IMR-90 (cell line): Measurements from ENCODE around the gene IGF2R. TPM values are rescaled to one million over a fixed set of nuclear protein-coding genes. Genes with fewer than 3 reads are reported as not detected.
A peak's percentile ranks its signal among the peaks of the same experiment; 100 is the strongest.

Experiments
- ATAC-seq: fragments of 200-7000 bp; cut with Tn5 transposase; 2 replicates; pipeline ENCODE4 v1.9.1; 2020; ENCODE audit warnings: low read depth, mild to moderate bottlenecking, moderate library complexity
- BruUV-seq: library from RNA; stranded (reverse); fragments of 400-500 nt; replicated peaks from 2 replicates; lab custom pipeline; 2021; lab: Mats Ljungman, UMichigan
- CTCF ChIA-PET: fragments of 300-600 bp; formaldehyde crosslinking; extraction: SDS; loops from one replicate; lab custom pipeline; 2021; ENCODE audit warnings: antibody characterized with exemption; lab: Yijun Ruan, JAX
- POLR2A ChIA-PET: fragments of 300-600 bp; sonication (Branson Sonifier 250); formaldehyde crosslinking; loops from one replicate; lab custom pipeline; 2022; ENCODE audit warnings: antibody characterized with exemption; ENCODE audit not compliant: unreplicated experiment; lab: Charles Lee
- DNase-seq: peaks from one replicate; pipeline ENCODE4 v3.0.0; 2013
- H2AFZ ChIP-seq: replicated peaks from 2 replicates; pipeline ENCODE3; 2013; ENCODE audit warnings: low read length, mild to moderate bottlenecking; ENCODE audit not compliant: poor library complexity
- H2AK5ac ChIP-seq: 2 replicates; pipeline ENCODE4 v1.6.1; 2013; ENCODE audit warnings: low read depth, low read length, inconsistent platforms
- H2AK9ac ChIP-seq: replicated peaks from 2 replicates; pipeline ENCODE3; 2013; ENCODE audit warnings: mild to moderate bottlenecking, low read depth, low read length, moderate library complexity; ENCODE audit not compliant: poor library complexity
- H2BK120ac ChIP-seq: 2 replicates; pipeline ENCODE4 v1.6.1; 2013; ENCODE audit warnings: low read depth, low read length, inconsistent platforms
- H2BK15ac ChIP-seq: 3 replicates; pipeline ENCODE4 v1.6.1; 2013; ENCODE audit warnings: low read depth, low read length, inconsistent platforms
- H2BK20ac ChIP-seq: 2 replicates; pipeline ENCODE4 v1.6.1; 2013; ENCODE audit warnings: low read depth, mild to moderate bottlenecking, inconsistent platforms, low read length, moderate library complexity
- H2BK5ac ChIP-seq: 2 replicates; pipeline ENCODE4 v1.6.1; 2013; ENCODE audit warnings: mild to moderate bottlenecking, low read depth, low read length, inconsistent platforms; ENCODE audit not compliant: poor library complexity, severe bottlenecking
- H3K14ac ChIP-seq: replicated peaks from 2 replicates; pipeline ENCODE4 v1.6.1; 2013; ENCODE audit warnings: low read depth, low read length, inconsistent platforms
- H3K18ac ChIP-seq: 2 replicates; pipeline ENCODE4 v1.6.1; 2013; ENCODE audit warnings: low read depth, low read length, control low read depth
- H3K23ac ChIP-seq: 2 replicates; pipeline ENCODE4 v1.6.1; 2013; ENCODE audit warnings: low read depth, low read length, inconsistent platforms
- H3K27ac ChIP-seq: 2 replicates; pipeline ENCODE4 v1.5.1; 2013; ENCODE audit warnings: mild to moderate bottlenecking, control low read depth, low read length; ENCODE audit not compliant: insufficient read depth
- H3K27me3 ChIP-seq: 2 replicates; pipeline ENCODE4 v1.6.1; 2013; ENCODE audit warnings: low read length; ENCODE audit not compliant: control insufficient read depth, insufficient read depth
- H3K36me3 ChIP-seq: 2 replicates; pipeline ENCODE4 v1.6.1; 2013; ENCODE audit warnings: low read length, mixed read lengths; ENCODE audit not compliant: control insufficient read depth, insufficient read depth
- H3K4ac ChIP-seq: 2 replicates; pipeline ENCODE4 v1.6.1; 2013; ENCODE audit warnings: low read depth, low read length, inconsistent platforms
- H3K4me1 ChIP-seq: 2 replicates; pipeline ENCODE4 v1.6.1; 2013; ENCODE audit warnings: low read length, mixed read lengths; ENCODE audit not compliant: control insufficient read depth, insufficient read depth
- H3K4me2 ChIP-seq: 2 replicates; pipeline ENCODE4 v1.6.1; 2013; ENCODE audit warnings: low read depth, mild to moderate bottlenecking, control low read depth, low read length, moderate library complexity
- H3K4me3 ChIP-seq: 2 replicates; pipeline ENCODE4 v1.5.1; 2013; ENCODE audit warnings: low read depth, mild to moderate bottlenecking, control low read depth, low read length, moderate library complexity; ENCODE audit not compliant: insufficient read depth
- H3K56ac ChIP-seq: 2 replicates; pipeline ENCODE4 v1.6.1; 2013; ENCODE audit warnings: low read length, inconsistent platforms; ENCODE audit not compliant: insufficient read depth; ENCODE audit errors: extremely low read depth
- H3K79me1 ChIP-seq, 2 experiments: 2 replicates each; pipeline ENCODE4 v1.6.1; 2013; ENCODE audit warnings: low read length in 2 of 2, inconsistent platforms in 1 of 2, low read depth in 1 of 2
- H3K9ac ChIP-seq: 2 replicates; pipeline ENCODE4 v1.6.1; 2013; ENCODE audit warnings: low read depth, low read length, control low read depth
- H3K9me1 ChIP-seq: 2 replicates; pipeline ENCODE4 v1.6.1; 2013; ENCODE audit warnings: low read length, inconsistent platforms; ENCODE audit not compliant: insufficient read depth
- H3K9me3 ChIP-seq: 2 replicates; pipeline ENCODE4 v1.6.1; 2013; ENCODE audit warnings: low read length; ENCODE audit not compliant: control insufficient read depth, insufficient read depth
- H4K20me1 ChIP-seq: 2 replicates; pipeline ENCODE4 v1.6.1; 2013; ENCODE audit warnings: low read length, inconsistent platforms; ENCODE audit not compliant: insufficient read depth
- H4K5ac ChIP-seq: 2 replicates; pipeline ENCODE4 v1.6.1; 2013; ENCODE audit warnings: mild to moderate bottlenecking, low read depth, low read length, control low read depth
- H4K8ac ChIP-seq, 2 experiments: 2 replicates each; pipeline ENCODE4 v1.6.1; 2013; ENCODE audit warnings: low read depth in 2 of 2, low read length in 2 of 2, control low read depth in 1 of 2, inconsistent platforms in 1 of 2
- H4K91ac ChIP-seq: 2 replicates; pipeline ENCODE4 v1.6.1; 2013; ENCODE audit warnings: low read depth, low read length, inconsistent platforms; ENCODE audit not compliant: insufficient read depth
- BHLHE40 ChIP-seq: fragments of 150-350 bp; IDR thresholded peaks from 2 replicates; pipeline ENCODE4 v1.6.1; 2016; ENCODE audit warnings: mild to moderate bottlenecking, low read depth, low read length
- CEBPB ChIP-seq: IDR thresholded peaks from 2 replicates; pipeline ENCODE4 v1.6.1; 2012; ENCODE audit warnings: low read depth, low read length, improper control_type of control experiment
- CHD1 ChIP-seq: IDR thresholded peaks from 2 replicates; pipeline ENCODE4 v1.6.1; 2012; ENCODE audit warnings: low read depth, low read length, improper control_type of control experiment
- ELK1 ChIP-seq: fragments of 150-350 bp; IDR thresholded peaks from 2 replicates; pipeline ENCODE4 v1.6.1; 2016; ENCODE audit warnings: low read depth, mild to moderate bottlenecking, low read length, moderate library complexity, borderline replicate concordance
- FOS ChIP-seq: fragments of 150-350 bp; IDR thresholded peaks from 2 replicates; pipeline ENCODE4 v1.6.1; 2016; ENCODE audit warnings: low read depth, low read length
- MAFK ChIP-seq: IDR thresholded peaks from 2 replicates; pipeline ENCODE4 v1.6.1; 2012; ENCODE audit warnings: low read depth, low read length, improper control_type of control experiment
- MXI1 ChIP-seq: IDR thresholded peaks from 2 replicates; pipeline ENCODE4 v1.6.1; 2012; ENCODE audit warnings: low read depth, mild to moderate bottlenecking, low read length, moderate library complexity, borderline replicate concordance
- NFE2L2 ChIP-seq: fragments of 150-350 bp; IDR thresholded peaks from 2 replicates; pipeline ENCODE4 v1.6.1; 2016; ENCODE audit warnings: low read depth, mild to moderate bottlenecking, low read length
- POLR2A ChIP-seq: IDR thresholded peaks from 2 replicates; pipeline ENCODE4 v1.6.1; 2012; ENCODE audit warnings: mild to moderate bottlenecking, low read depth, low read length
- RAD21 ChIP-seq: IDR thresholded peaks from 2 replicates; pipeline ENCODE4 v1.6.1; 2012; ENCODE audit warnings: low read length, improper control_type of control experiment
- RCOR1 ChIP-seq: IDR thresholded peaks from 2 replicates; pipeline ENCODE4 v1.6.1; 2012; ENCODE audit warnings: mild to moderate bottlenecking, low read length, improper control_type of control experiment; ENCODE audit not compliant: insufficient replicate concordance
- WGBS, 2 experiments: methylation state at CpG; one replicate each; pipeline versions ENCODE4 v1.1.5 to v1.1.7; 2013; ENCODE audit warnings: missing lambda C conversion rate in 2 of 2; ENCODE audit not compliant: insufficient read length in 1 of 2; ENCODE audit errors: extremely low coverage in 2 of 2; 5-methylcytosine and 5-hydroxymethylcytosine counted together
- dilution Hi-C: fragments of 300-500 bp; cut with HindIII; formaldehyde crosslinking; loops from one replicate; pipeline ENCODE4 v1.14.3; 2018; ENCODE audit warnings: low sequenced_read_pairs; ENCODE audit not compliant: unreplicated experiment
- in situ Hi-C: fragments of 300-500 bp; cut with MboI; formaldehyde crosslinking; loops from 3 replicates; pipeline ENCODE4 v1.14.3; 2019; ENCODE audit warnings: low sequenced_read_pairs, inconsistent platforms, mixed read lengths
- intact Hi-C: fragments of 100-400 bp; cut with micrococcal nuclease; formaldehyde crosslinking; loops from 2 replicates; pipeline ENCODE4 v1.10.0; 2022
- polyA plus RNA-seq, 3 experiments: library from polyadenylated mRNA; depleted of rRNA; stranded (reverse); fragments of >200 nt; gene quantifications; 2 replicates each; pipeline ENCODE4 v1.2.3, GENCODE V29; 2012; ENCODE audit warnings: low replicate concordance in 1 of 3
- total RNA-seq: library from RNA; depleted of rRNA; stranded (reverse); fragments of >200 nt; gene quantifications from 2 replicates; pipeline ENCODE4 v1.2.3, GENCODE V29; 2012
- TF ChIP-seq, protein P1 (sequence below): conservative IDR thresholded peaks from 2 replicates; pipeline ENCODE4 v1.5.1; 2012; ENCODE audit warnings: mild to moderate bottlenecking, low read depth, low read length, improper control_type of control experiment

IGF2R gene
- total and polyA plus RNA-seq, 2 of the 4 experiments (the other 2 are of a cell fraction): 33.2 to 41.4 TPM

GRCh38 chr6:160101277-160102205 lies 132.7 kb downstream of the IGF2R start:
- no peaks in the 10 kb centered on the region for H3K27me3 ChIP-seq
- ATAC-seq: peak; percentile 32; the same call in 1 of the 2 replicates
- H2AK5ac ChIP-seq: no peak overlapping the region
- H2AFZ ChIP-seq: no peak overlapping the region
- no peak overlapping the region; the same call in 1 of the 2 replicates for H4K5ac ChIP-seq
- no peak overlapping the region for H3K14ac ChIP-seq
- H2AK9ac ChIP-seq: no peak overlapping the region
- peaks cover 59% of the 10 kb centered on the region for H3K36me3 ChIP-seq
- no peak overlapping the region for H3K4me3 ChIP-seq
- no TSS peak for BruUV-seq
- H3K4me1 ChIP-seq: no peaks in the 10 kb centered on the region; the same call in 1 of the 2 replicates
- ChIA-PET POLR2A (no interaction called here), CTCF (interaction anchor here (1.4 kb wide), 1 partner anchor 354 kb away, joined by 5 read pairs; no protein-coding TSS in a partner anchor)
- H3K4me2 ChIP-seq: no peak overlapping the region
- H3K79me1 ChIP-seq: peaks cover 0 to 4% of the 10 kb centered on the region in 2 experiments; a peak in 1 of 4 replicates
- no peaks in the 10 kb centered on the region for H4K20me1 ChIP-seq
- H3K18ac ChIP-seq: no peak overlapping the region
- no peak overlapping the region for H2BK5ac ChIP-seq
- peak overlapping the region; percentile 6; the same call in 1 of the 2 replicates for H2BK20ac ChIP-seq
- no peak overlapping the region for H4K91ac ChIP-seq
- no peak overlapping the region for H3K27ac ChIP-seq
- H4K8ac ChIP-seq: no peak overlapping the region
- H3K9me3 ChIP-seq: no peaks in the 10 kb centered on the region
- 67% methylated on average over 5 of the region's 23 CpGs; no CpG with 5 or more reads in 1 of the 2 experiments for WGBS, 2 experiments
- no peak for DNase-seq
- intact Hi-C loops (no loop called here), in situ Hi-C loops (no loop called here), dilution Hi-C loops (no loop called here)
- H3K9ac ChIP-seq: no peak overlapping the region
- no peaks in the 10 kb centered on the region; the same call in 1 of the 2 replicates for H3K9me1 ChIP-seq
- H2BK15ac ChIP-seq: no peak overlapping the region; the same call in 2 of the 3 replicates
- no peak overlapping the region for H3K4ac ChIP-seq
- TF ChIP-seq RCOR1: no peak
- no peak for TF ChIP-seq BHLHE40
- TF ChIP-seq CHD1: no peak
- TF ChIP-seq CEBPB: no peak
- no peak for TF ChIP-seq POLR2A
- TF ChIP-seq ELK1: no peak
- no peak for TF ChIP-seq FOS
- no peak for TF ChIP-seq MXI1
- no peak for TF ChIP-seq MAFK
- TF ChIP-seq, protein P1, sequence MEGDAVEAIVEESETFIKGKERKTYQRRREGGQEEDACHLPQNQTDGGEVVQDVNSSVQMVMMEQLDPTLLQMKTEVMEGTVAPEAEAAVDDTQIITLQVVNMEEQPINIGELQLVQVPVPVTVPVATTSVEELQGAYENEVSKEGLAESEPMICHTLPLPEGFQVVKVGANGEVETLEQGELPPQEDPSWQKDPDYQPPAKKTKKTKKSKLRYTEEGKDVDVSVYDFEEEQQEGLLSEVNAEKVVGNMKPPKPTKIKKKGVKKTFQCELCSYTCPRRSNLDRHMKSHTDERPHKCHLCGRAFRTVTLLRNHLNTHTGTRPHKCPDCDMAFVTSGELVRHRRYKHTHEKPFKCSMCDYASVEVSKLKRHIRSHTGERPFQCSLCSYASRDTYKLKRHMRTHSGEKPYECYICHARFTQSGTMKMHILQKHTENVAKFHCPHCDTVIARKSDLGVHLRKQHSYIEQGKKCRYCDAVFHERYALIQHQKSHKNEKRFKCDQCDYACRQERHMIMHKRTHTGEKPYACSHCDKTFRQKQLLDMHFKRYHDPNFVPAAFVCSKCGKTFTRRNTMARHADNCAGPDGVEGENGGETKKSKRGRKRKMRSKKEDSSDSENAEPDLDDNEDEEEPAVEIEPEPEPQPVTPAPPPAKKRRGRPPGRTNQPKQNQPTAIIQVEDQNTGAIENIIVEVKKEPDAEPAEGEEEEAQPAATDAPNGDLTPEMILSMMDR: no peak
- TF ChIP-seq RAD21: no peak
- TF ChIP-seq NFE2L2: no peak
- H2BK120ac ChIP-seq: 0 out of 2 replicates have a peak overlapping the region, but pooled peaks have one; percentile 29
- H3K23ac ChIP-seq: 0 out of 2 replicates have a peak overlapping the region, but pooled peaks have one; percentile 49
- no peak overlapping the region for H3K56ac ChIP-seq
